Measurements from ENCODE around the gene SLC8B1.
A peak's percentile ranks its signal among the peaks of the same experiment; 100 is the strongest.

SLC8B1 gene

GRCh38 chr12:113318900-113319628 is 15.8 kb downstream of the SLC8B1 start:
- no peak for DNase-seq

DNA sequence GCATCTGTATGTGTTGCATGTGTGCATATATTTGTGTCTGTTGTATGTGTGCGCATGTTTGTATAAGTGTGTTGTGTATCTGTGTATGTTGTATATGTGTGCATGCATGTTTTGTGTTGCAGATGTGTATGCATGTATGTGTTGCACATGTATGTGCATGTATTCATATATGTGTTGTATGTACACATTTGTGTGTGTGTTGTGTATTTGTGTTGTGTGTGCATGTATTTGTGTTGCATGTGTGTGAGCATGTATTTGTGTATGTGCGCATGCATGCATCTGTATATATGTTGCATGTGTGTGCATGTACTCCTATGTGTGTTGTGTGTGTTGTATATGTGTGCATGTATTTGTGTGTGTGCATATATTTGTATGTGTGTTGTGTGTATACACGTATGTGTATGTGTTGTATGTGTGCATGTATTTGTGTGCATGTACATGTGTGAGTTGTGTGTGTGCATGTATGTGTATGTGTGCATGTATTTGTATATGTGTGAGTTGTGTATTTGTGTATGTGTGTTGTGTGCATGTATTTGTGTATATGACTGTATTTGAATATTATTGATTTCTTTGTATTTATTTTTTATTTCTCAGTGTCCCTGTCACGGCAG is 16.8 kb downstream of the SLC8B1 start:
- no peak for DNase-seq

GRCh38 chr12:113317122-113317521 is 17.8 kb downstream of the SLC8B1 start:
- DNase-seq: no peak

GRCh38 chr12:113316155-113316554 is 18.8 kb downstream of the SLC8B1 start:
- no peak for DNase-seq

DNA sequence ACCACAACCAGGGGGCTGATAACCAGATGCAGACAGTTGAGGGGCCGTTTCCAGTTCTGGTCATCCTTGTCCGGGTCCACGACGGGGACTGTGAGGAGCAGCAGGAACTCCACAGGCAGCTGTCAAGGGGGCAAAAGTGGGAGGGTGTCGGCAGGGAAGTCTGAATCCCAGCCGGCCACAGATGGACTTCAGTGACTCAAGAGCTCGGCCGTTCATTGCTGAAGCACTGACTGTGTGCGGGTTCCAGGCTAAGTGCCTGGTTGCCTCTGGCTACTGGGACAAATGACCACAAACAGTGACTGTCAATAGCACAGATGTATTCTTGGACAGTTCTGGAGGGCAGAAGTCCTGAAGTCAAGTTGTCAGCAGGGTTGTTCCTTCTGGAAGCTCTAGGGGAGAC is 19.6 kb downstream of the SLC8B1 start:
- no peak for DNase-seq

- DNase-seq: no peak
Measured at GRCh38 chr12:113314121-113314529, 20.8 kb downstream of the SLC8B1 start.

DNA sequence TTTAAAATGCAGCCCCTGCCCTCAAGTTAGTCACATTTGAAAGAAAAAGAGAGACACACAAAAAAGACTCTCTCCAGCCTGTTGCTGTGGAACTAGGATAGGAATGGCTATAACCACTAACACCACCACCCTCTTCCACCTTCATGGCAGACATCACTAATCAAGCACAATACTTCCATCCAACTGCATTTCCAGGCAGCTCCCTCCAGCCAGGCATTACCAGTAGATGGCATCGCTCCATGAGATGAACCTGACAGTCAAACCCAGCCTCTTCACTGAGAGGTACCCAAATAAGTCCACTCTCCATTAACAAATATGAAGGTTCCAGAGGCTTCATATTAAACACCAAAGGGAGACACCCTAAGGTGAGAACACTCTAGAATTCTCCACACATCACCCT is 24.4 kb downstream of the SLC8B1 start:
- no peak for DNase-seq

- no peak for DNase-seq
Measured at GRCh38 chr12:113306382-113306781, 28.5 kb downstream of the SLC8B1 start.

GRCh38 chr12:113305281-113305856 is 29.5 kb downstream of the SLC8B1 start:
- DNase-seq: no peak

DNA sequence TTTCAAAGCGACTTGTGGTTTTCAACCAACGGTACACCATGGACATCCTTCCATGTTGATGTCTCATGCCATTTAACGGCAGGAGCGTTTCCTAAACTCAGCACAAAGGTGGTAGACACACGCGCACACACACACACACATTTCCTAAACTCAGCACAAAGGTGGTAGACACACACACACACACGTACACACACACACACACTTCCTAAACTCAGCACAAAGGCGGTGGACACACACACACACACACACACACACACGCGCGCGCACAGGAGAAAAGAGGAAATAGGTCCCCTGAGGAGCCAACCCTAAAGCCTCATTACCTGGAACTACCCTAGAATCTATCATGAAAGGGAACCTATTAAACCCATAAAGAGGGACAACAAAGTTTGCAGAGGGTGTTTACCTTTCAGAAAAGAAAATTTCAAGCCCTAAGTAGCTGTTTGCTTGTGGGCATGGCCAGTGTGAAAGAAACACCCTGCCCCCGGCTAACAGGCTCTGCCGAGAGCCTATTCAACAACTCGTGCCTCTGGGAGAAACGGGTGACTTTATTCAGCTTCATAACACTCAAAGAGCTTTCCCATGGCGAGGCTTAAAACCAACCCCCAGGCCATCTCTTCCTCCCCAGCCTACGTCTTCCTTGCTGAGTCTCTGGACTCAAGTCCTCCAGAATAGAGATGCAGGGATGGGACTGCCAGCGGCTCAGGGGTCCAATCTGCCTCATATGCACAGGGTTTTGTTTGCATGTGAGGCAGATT is 31.8 kb downstream of the SLC8B1 start:
- no peak for DNase-seq

DNA sequence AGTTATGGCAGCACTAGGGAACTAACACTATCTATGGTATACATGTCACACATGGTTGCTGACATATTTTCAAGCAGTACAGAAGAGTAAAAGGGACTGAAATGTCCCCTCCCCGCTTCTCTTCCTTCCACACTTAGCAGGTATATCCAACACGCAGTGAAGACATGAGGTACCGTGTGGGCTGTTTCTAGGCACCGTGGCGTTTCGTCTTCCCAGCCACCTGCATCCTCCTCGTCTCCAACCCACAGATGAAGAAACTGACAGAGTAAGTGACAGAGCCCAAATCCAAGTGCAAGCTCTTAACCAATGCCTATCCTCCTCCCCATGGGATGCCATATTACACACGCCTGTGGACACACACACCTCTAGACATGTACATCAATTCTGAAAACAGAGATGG is 32.4 kb downstream of the SLC8B1 start:
- DNase-seq: no peak

DNA sequence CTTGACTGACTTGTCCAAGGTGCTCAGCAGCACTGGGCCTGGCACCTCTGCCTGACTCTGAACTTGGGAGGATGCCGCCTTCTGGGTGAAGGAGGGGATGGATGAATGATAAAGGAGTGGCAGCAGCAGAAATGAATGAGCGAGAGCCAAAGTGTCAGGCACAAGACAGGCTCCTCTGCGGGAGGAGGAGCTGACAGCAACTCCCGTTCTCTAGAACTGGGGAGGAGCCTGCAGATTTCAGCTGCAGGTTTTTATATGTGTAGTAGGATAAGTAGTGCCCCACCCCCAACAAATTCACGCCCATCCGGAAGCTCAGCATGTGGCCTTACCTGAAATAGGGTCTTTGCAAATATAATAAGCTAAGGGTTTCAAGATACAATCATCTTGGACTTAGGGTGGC is 33.1 kb downstream of the SLC8B1 start:
- DNase-seq: no peak

DNA sequence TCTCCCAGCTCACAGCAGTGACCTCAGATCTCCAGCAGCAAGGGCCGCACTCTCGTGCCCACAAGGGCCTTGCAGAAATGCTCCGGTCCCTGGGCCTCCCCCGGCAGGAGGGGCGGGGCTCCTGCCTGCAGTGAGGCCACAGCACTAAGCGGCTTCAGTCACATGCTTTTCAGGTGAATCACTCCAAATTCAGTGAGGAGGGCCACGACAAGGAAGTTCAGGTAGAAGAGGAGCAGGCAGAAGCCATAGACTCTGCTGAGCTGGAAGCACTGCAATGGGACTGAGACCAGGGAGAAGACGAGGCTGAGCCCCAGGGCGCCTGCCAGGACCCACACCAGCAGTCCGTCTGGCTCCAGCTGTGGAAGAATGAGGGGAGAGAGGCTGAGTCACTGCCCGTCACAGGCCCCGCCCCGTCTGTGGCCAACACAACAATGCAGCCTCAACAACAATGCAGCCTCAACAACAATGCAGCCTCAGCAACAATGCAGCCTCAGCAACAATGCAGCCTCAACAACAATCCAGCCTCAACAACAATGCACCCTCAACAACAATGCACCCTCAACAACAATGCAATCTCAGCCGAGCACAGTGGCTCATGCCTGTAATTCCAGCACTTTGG is 35.2 kb downstream of the SLC8B1 start:
- DNase-seq: peak; percentile 39

- DNase-seq: no peak
Measured at GRCh38 chr12:113298861-113299545, 35.9 kb downstream of the SLC8B1 start.

DNA sequence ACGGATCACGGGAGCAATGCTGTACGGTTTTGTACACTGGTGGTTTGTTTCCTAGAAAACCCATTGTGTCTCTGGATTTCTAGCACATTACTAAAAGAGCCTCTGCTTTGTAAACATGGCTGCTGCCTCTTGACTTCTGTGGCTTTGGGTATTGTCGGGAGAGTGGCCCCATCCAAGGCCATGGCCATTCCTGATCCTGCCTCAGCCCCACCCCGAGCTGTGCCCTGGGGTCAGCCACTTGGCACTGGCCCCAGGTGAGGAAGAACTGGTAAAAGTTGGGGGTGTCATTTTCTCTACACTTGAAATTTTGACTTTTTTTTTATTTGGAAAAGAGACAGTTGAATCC is 36.5 kb downstream of the SLC8B1 start:
- DNase-seq: no peak

DNA sequence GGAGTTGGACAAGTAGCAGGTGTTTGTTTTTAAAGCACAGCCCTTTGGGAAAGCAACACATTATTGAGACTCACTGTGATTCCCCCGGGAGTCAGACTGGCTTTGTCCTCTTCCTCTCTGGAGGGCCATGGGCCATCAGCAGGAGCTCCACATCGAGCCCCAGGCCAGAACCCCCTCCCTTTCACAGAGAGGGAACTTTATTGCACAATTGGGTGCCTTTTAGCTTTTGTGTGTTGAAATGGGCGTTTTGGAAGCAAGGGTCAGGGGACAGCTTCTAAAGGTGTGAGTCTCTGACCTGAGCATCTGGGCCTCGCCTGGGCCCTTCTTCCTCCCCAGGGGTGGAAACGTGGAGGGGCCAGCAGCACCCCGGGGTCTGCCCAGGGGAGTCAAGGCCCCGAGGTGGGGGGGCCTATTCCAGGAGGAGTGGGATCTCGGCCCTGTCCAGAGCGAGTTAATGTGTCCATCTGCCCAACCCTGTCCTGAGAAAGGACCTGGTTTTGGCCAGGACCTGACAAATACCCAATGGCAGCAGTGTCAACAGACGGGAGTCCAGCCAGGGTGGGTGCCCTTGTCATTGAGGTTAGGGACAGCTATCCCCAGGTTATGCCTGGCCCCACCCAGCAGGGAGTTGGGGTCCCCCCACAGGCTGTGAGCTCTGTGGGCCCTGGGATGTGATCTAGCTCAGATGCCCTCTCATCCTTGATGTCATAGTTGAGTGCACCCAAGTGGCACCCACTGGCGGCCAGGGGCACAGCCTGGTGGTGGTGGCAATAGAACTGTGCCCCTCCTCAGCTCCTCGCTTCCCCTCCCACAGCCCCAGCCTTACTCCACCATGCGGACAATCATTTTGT is 37.1 kb downstream of the SLC8B1 start:
- no peak for DNase-seq

DNA sequence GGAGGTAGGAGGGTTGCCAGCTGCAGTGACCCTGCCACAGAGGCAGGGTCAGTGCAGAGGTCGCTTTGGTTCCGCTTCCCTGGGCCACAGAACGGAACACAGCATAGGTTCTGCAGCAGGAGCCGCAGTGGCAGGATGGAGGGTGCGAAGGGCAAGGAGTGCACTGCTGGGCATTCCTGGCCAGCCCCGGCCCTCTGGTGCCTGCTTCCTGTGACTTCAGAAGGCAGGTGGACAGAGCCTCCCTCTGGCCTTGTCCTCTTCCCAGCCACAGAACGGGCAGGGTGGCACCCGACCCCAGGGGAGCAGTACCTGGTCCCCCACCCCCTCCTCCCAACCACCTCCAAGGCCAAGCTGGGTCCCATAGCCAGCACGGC is 37.7 kb downstream of the SLC8B1 start:
- no peak for DNase-seq

- DNase-seq: no peak
Measured at GRCh38 chr12:113296557-113297213, 38.2 kb downstream of the SLC8B1 start.

GRCh38 chr12:113295886-113296556 is 38.9 kb downstream of the SLC8B1 start:
- no peak for DNase-seq

GRCh38 chr12:113293100-113293499 is 41.8 kb downstream of the SLC8B1 start:
- DNase-seq: no peak

- DNase-seq: no peak
Measured at GRCh38 chr12:113292547-113292946, 42.4 kb downstream of the SLC8B1 start.

Data from amniotic stem cell (primary cell).